ENCODE results near the gene ADTRP. TPM values are rescaled to one million over a fixed set of nuclear protein-coding genes. Genes with fewer than 3 reads are reported as not detected.

The ADTRP gene
- total RNA-seq, 4 donors from 2014 or later: 0.23 to 0.72 (median 0.67) TPM; not detected in 1

DNA sequence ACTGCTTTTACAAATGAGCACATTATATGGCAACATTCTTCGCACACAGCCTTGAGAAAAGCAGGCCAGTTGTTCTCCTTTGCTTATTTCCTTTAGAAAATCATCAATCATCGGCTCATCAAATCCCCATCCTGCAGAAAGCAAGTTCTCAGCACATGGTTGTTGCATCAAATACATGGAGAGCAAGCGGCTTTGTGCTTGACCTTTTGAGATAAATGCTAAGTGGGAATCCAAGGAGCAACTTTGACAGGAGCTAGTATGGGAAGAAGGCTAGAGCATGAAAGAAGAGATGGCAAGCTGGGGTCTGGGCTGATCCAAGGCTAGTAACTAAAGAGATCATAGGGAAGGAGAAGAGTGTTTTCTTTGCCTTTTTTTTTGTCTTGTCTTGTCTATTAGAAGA lies 43.2 kb upstream of the ADTRP start:
- TF ChIP-seq EP300 (IDR thresholded peaks at IDR 0.05): no peak
- TF ChIP-seq POLR2AphosphoS5 (IDR thresholded peaks at IDR 0.05): no peak
- TF ChIP-seq, protein P1, sequence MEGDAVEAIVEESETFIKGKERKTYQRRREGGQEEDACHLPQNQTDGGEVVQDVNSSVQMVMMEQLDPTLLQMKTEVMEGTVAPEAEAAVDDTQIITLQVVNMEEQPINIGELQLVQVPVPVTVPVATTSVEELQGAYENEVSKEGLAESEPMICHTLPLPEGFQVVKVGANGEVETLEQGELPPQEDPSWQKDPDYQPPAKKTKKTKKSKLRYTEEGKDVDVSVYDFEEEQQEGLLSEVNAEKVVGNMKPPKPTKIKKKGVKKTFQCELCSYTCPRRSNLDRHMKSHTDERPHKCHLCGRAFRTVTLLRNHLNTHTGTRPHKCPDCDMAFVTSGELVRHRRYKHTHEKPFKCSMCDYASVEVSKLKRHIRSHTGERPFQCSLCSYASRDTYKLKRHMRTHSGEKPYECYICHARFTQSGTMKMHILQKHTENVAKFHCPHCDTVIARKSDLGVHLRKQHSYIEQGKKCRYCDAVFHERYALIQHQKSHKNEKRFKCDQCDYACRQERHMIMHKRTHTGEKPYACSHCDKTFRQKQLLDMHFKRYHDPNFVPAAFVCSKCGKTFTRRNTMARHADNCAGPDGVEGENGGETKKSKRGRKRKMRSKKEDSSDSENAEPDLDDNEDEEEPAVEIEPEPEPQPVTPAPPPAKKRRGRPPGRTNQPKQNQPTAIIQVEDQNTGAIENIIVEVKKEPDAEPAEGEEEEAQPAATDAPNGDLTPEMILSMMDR (IDR thresholded peaks at IDR 0.05): no peak
- no peak for TF ChIP-seq POLR2A (IDR thresholded peaks at IDR 0.05)
- no peak for ATAC-seq
- Histone ChIP-seq H3K27ac (no peak overlapping the region), H3K4me3 (no peak overlapping the region), H3K36me3 (no peaks in the 10 kb centered on the region), H3K9me3 (peaks cover 0 to 3% (median 0%) of the 10 kb centered on the region in 3 donors), H3K27me3 (no peaks in the 10 kb centered on the region), H3K4me1 (no peaks in the 10 kb centered on the region)
- WGBS, 2 donors (ENCODE audit: low coverage in 1 of 2): 79 to 85% methylated on average over 3 of the region's 3 CpGs

- H3K36me3 ChIP-seq: no peaks in the 10 kb centered on the region
- H3K27me3 ChIP-seq: no peaks in the 10 kb centered on the region
- TF ChIP-seq POLR2AphosphoS5 (IDR thresholded peaks at IDR 0.05) (no peak), POLR2A (IDR thresholded peaks at IDR 0.05) (no peak), EP300 (IDR thresholded peaks at IDR 0.05) (no peak)
- TF ChIP-seq, protein P1 (IDR thresholded peaks at IDR 0.05): no peak
- H3K4me3 ChIP-seq: no peak overlapping the region
- 74 to 82% methylated on average over 4 of the region's 4 CpGs for WGBS, 2 donors (ENCODE audit: low coverage in 1 of 2)
- H3K27ac ChIP-seq: no peak overlapping the region
- H3K4me1 ChIP-seq: no peaks in the 10 kb centered on the region
- no peak for ATAC-seq
- peaks cover 0 to 3% (median 0%) of the 10 kb centered on the region in 3 donors for H3K9me3 ChIP-seq
Measured at GRCh38 chr6:11820821-11821220, 42.2 kb upstream of the ADTRP start.

- Histone ChIP-seq H3K4me1 (no peaks in the 10 kb centered on the region), H3K36me3 (no peaks in the 10 kb centered on the region), H3K27ac (no peak overlapping the region), H3K9me3 (peaks cover 0 to 3% (median 0%) of the 10 kb centered on the region in 3 donors), H3K27me3 (no peaks in the 10 kb centered on the region), H3K4me3 (no peak overlapping the region)
- 100% methylated on average over 2 to 3 of the region's 3 CpGs for WGBS, 2 donors (ENCODE audit: low coverage in 1 of 2)
- TF ChIP-seq POLR2AphosphoS5 (IDR thresholded peaks at IDR 0.05) (no peak), EP300 (IDR thresholded peaks at IDR 0.05) (no peak), POLR2A (IDR thresholded peaks at IDR 0.05) (no peak)
- TF ChIP-seq, protein P1 (IDR thresholded peaks at IDR 0.05): no peak
- no peak for ATAC-seq
Measured at GRCh38 chr6:11819486-11819885, 40.9 kb upstream of the ADTRP start.

DNA sequence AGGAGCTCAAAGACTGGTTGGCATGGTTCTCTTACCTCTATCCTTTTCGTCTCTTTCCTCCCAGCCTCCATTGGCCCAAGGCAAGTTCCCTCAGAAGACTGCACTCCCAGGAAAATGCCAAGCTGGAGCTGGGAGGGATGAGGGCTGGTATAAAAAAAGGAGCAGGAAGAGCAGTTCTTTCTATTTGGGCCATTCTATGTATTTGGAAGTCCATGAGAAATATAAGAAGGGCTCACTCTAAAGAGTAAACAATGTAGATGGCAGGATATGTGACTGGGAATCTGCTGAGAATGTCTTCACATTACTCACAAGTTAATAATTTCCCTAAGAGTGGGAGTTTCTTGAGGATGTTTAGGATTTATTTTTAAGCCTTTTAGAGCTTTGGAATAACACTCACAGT lies 36.6 kb upstream of the ADTRP start:
- Histone ChIP-seq H3K27ac (no peak overlapping the region), H3K27me3 (no peaks in the 10 kb centered on the region), H3K4me1 (peaks cover 0 to 6% (median under 1%) of the 10 kb centered on the region in 3 donors), H3K36me3 (no peaks in the 10 kb centered on the region), H3K4me3 (no peak overlapping the region), H3K9me3 (peaks cover 0 to 3% (median 0%) of the 10 kb centered on the region in 3 donors)
- no peak for ATAC-seq
- WGBS, 2 donors (ENCODE audit: low coverage in 1 of 2): 50 to 100% methylated on average over 1 of the region's 1 CpG
- TF ChIP-seq POLR2A (IDR thresholded peaks at IDR 0.05): no peak

GRCh38 chr6:11814819-11815218 lies 36.2 kb upstream of the ADTRP start:
- H3K9me3 ChIP-seq: peaks cover 0 to 3% (median 0%) of the 10 kb centered on the region in 3 donors
- no peak overlapping the region for H3K27ac ChIP-seq
- H3K36me3 ChIP-seq: no peaks in the 10 kb centered on the region
- no peak for ATAC-seq
- no peak overlapping the region for H3K4me3 ChIP-seq
- peaks cover 0 to 10% (median 5%) of the 10 kb centered on the region in 3 donors for H3K4me1 ChIP-seq
- WGBS, 2 donors (ENCODE audit: low coverage in 1 of 2): 89 to 100% methylated on average over 4 of the region's 4 CpGs
- no peak for TF ChIP-seq POLR2AphosphoS5 (IDR thresholded peaks at IDR 0.05)
- no peak for TF ChIP-seq POLR2A (IDR thresholded peaks at IDR 0.05)
- TF ChIP-seq EP300 (IDR thresholded peaks at IDR 0.05): no peak
- TF ChIP-seq, protein P1 (IDR thresholded peaks at IDR 0.05): no peak
- no peaks in the 10 kb centered on the region for H3K27me3 ChIP-seq
